HS-27A (cell line): ENCODE results near the gene OR4K14.
"Not testable (repeated sequence)": the region's sequence is repeated elsewhere in the genome, so short reads cannot be mapped to it uniquely, and the experiment has no call there.

ENCODE experiments used
- DNase-seq: peaks from one replicate; pipeline ENCODE4 v3.0.0-alpha.2; 2012; ENCODE audit warnings: low read depth, missing footprints

The OR4K14 gene, protein sequence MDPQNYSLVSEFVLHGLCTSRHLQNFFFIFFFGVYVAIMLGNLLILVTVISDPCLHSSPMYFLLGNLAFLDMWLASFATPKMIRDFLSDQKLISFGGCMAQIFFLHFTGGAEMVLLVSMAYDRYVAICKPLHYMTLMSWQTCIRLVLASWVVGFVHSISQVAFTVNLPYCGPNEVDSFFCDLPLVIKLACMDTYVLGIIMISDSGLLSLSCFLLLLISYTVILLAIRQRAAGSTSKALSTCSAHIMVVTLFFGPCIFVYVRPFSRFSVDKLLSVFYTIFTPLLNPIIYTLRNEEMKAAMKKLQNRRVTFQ

DNA sequence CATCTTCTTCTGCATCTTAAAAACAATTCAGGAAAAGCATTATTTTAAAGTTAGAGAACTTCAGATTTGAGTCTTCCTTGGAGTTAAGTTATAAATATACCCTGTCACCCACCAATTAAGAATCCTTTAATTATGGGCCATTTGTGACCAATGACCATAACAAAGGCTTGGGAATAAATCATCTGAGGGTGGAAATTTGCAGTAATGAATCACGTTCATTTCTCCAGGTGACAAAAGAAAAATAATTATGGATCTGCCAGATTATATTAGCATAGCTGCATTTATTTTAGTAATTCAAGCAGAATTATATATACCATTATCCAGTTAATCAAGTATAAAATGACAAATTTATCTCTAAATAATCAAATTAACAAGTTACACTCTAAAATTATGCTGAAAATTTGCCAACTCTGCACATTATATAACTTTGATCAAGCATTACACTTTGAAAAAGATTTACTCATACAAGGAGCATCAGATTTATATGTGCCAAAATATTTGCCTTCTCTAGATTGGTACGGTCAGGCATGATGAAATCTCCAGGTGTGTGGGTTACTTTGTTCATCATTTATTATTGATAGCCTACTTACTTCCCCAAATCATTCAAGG, at the start of gene OR4K14:
Gene OR4K14 (minus strand): TSS at position 51 of the 609 bp plus-strand sequence. CDS start 4,114 bp downstream, outside the sequence.
- no peak for DNase-seq

DNA sequence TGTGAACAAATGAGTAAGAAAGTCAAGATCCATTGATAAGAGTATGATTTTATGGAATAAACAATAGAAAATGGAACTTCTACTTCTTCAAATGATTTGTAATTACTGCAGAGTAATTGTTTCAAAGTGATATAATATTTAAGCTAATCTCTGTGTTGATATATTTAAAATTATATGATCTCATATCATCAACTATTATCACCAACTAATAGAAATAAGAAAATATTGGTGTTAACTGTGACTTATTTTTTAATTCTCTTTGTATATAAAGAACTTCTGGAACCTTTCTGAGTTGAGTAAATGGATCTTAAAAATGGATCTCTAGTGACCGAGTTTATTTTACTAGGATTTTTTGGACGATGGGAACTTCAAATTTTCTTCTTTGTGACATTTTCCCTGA, 40.6 kb upstream of the OR4K14 start, which contains the start of gene OR4L1:
Gene OR4L1 (plus strand): TSS at position 301 of the 400 bp plus-strand sequence. CDS start 0 bp downstream, at position 301.
- DNase-seq, result no peak

DNA sequence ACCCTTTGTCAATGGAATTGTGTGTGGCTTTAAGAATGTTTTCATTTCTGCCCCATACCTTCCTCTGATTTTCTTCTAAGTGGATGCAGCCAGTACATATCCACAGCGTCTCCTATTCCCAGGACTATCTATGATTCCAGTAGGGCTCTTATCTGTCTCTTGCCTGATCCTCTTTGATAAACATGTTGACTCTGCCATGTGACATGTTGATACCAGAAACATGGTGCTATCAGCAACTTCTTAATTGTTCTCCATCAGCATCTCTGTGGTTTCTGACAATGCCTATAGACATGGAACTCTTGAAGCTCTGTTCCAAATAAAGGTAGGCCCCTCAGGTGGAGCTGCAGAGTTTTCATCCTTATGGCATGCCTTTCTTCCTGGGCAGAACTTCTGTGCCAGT, 29.1 kb upstream of the OR4K14 start:
- DNase-seq, result no peak

DNA sequence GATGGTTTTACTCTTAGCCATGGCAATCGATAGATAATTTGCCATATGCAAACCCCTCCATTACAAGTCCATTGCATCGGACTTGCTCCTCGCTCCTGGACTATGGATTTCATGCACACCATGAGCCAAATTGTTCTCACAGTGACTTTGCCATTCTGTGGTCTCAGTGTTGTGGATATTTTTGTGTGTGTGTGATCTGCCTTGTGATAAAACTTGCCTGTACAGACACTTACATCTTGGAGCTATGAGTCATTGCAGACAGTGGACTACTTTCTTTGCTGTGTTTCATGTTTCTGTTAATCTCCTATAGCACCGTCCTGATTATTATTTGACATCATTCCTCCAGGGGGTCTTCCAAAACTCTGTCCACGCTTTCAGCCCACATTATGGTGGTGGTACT, 25.1 kb upstream of the OR4K14 start:
- DNase-seq, result no peak

DNA sequence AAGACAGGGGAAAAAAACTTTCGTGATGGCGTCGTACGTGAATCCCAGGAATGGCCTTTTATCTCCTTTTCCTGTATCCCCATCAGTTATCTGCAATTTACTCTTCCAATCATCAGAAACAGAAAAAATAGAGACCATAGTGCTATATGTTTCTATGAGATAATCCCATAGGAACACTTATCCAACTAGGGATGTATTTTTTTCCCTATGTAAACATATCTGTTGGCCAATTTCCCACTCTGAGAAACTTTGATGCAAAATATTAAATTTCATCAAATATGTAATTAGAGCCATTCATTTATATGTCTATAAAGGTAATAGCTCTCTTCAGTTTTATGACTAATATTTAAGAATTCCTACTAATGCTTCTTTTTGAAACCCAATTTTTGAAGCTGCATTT, 16.8 kb upstream of the OR4K14 start, which contains the start of gene OR4K13:
Gene OR4K13 (minus strand): TSS at position 101 of the 400 bp plus-strand sequence. CDS start 1,280 bp downstream, outside the sequence.
- no peak for DNase-seq

DNA sequence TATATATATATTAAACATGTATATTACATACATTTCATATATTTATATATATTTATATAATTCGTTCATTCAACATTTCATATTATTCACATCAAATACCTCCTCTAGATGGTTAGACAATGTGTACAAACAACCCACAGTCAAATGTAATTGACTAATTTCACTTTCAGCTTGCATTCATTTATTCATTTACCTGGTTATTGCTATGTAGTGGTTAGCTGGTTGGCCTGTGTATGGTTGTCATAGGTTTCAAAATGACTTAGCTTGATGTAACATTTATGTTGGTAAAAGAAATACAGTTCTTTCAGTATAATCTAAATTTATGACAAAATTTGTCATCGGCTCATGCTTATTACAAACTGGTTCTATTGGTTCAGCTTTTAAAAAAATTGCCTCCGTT, 16.3 kb upstream of the OR4K14 start:
- DNase-seq, result no peak

DNA sequence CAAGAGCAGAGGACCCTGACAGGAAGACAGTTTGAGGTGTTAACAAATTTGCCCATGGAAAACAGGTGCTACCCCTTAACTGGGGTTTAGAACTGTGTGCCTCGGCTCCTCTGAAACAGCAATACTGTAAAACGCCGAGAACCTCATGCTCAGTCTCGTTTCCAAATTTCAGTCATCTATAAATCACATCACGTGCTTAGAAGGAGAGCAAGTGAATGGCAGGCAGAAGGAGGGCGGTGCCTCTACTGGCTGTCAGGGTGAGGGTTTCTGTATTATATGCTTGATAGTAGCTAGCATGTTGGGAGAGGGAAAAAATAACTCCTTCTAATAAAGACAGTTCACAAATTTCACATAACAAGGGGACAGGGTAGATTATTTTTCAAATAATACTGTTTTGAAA, 12.0 kb upstream of the OR4K14 start:
- no peak for DNase-seq

DNA sequence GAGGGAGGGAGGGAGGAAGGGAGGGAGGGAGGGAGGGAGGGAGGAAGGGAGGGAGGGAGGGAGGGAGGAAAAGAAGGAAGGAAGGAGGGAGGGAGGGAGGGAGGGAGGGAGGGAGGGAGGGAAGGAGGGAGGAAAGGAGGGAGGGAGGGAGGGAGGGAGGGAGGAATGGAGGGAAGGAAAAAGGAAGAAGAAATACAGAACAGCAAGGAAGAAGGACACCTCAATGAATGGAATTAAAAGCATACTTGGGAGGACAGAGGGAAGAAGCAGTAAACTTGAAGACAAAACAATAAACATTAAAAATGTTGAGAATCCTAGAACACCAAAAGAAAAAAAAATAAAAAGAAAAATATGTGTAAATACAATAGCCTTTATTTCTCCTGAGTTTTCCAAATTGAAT, 11.0 kb downstream of the OR4K14 start:
- no peak for DNase-seq

DNA sequence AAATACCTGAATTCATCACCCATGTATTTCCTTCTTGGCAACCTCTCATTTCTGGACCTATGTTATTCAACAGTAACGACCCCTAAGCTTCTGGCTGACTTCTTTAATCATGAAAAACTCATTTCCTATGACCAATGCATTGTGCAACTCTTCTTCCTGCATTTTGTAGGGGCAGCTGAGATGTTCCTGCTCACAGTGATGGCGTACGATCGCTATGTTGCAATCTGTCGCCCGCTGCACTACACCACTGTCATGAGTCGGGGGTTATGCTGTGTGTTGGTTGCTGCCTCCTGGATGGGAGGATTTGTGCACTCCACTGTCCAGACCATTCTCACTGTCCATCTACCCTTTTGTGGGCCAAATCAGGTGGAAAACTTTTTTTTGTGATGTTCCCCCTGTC, 16.8 kb downstream of the OR4K14 start:
- DNase-seq, result no peak

DNA sequence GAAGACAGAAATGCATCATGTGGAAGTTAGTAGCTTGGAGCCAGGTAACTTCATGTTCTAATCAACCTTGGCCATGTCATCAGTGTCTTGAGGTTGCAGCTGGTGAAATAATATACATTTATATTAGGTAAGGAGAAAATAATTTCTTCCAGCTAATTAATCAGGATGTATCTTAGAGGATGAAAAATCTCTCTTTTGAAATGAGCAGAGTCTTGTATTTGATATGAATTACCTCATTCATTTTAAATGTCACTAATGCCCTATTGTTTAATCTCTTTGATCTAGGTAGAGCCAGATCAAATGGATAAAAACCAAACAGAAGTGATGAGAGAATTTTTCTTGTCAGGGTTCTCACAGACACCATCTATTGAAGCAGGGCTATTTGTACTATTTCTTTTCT, 17.2 kb downstream of the OR4K14 start, which contains the start of gene OR4Q2:
Gene OR4Q2 (plus strand): TSS at position 301 of the 400 bp plus-strand sequence.
- no peak for DNase-seq

DNA sequence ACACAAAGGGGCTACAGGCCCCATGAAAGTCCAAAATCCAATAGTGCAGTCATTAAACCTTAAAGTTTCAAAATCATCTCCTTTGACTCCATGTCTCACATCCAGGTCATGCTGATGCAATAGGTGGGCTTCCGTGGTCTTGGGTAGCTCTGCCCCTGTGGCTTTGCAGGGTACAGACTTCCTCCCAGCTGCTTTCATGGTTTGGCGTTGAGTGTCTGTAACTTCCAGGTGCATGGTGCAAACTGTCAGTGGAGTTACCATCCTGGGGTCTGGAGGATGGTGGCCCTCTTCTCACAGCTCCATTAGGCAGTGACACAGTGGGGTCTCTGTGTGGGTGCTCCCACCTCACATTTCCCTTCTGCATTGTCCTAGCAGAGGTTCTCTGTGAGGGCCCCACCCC, 25.7 kb downstream of the OR4K14 start:
- DNase-seq, result no peak

DNA sequence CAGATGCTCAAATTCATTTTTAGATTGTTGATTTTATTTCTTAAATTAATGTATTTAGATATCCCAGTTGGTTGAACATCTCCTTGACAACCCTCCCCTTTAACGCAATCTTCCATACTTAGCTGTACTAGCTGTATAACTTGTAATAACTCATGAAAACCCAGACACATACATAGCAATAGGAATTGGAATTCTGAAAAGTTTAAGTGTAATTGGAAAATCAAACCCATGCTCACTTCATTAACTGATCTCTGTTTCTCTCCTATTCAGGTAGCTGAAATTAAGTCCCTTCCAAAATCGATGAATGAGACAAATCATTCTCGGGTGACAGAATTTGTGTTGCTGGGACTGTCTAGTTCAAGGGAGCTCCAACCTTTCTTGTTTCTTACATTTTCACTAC, 43.8 kb downstream of the OR4K14 start, which contains the start of gene OR4K15:
Gene OR4K15 (plus strand): TSS at position 301 of the 400 bp plus-strand sequence. CDS start 0 bp downstream, at position 301.
- no peak for DNase-seq

DNA sequence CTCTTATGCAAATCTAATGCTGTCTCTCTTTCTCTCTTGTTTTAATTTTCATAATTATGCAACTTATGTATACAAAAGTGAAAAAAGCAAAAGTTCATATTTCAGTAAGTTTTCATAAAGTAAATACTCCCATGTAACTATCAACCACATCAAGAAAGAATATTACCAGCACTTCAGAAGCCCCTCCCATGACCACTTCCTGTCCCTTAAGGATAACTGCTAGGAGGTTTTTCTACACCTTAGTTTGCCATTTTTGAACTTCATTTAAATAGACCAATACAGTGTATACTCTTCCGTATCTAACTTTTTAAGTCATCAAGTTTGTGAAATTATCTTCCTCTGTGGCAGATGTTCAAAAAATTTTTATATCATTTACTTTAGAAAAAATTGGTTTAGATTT, 44.3 kb downstream of the OR4K14 start:
- DNase-seq, result no peak

DNA sequence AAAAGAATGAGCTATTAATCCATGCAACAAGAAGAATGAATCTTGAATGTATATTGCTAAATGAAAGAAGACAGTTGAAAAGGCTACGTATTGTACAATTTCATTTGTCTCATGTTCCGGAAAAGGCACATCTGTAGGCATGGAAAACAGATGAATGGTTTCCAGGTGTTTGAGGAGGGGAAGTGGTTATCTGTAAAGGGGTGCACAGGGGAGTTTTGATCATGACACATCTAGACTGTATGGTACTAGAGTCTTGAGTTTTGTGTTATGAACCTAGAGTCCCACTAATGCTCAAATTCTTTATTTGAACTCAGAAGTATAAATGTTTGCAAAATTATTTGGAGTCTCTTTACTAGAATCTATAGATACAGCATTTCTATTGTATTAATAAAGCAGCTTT, 49.4 kb downstream of the OR4K14 start:
- DNase-seq, result not testable (repeated sequence)
